GM23248 (cell line): ENCODE data around the gene SSBP2.

Experiments
- EZH2 ChIP-seq: fragments of 200-600 bp; sonication (generic); IDR thresholded peaks from 2 replicates; pipeline ENCODE4 v1.6.1; 2018; ENCODE audit warnings: antibody characterized with exemption, mild to moderate bottlenecking; ENCODE audit not compliant: insufficient read depth, poor library complexity, severe bottlenecking
- EZH2phosphoT487 ChIP-seq: fragments of 200-600 bp; sonication (generic); IDR thresholded peaks from 2 replicates; pipeline ENCODE4 v1.6.1; 2018; ENCODE audit warnings: antibody characterized with exemption, moderate library complexity, mild to moderate bottlenecking, low read depth; ENCODE audit not compliant: insufficient read depth

DNA sequence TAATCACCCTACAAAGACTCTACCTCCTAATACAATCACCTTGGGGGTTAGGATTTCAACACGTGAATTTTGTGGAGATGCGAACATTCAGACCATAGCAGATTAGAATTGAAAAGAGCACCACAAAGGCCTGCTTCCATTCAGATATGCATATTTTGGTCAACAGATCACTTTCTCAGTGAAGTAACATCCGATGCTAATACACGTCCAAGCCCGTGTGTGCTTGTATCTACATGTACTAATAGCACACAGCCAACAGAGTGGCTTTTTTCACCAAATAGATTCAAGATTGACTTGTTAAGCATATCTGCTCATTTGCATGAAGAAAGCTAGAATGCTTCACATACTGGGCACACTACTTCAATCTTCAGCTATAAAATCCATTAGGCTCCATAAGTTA, 35.6 kb upstream of the SSBP2 start:
- TF ChIP-seq EZH2: no peak
- no peak for TF ChIP-seq EZH2phosphoT487
